Measurements from ENCODE around the gene PTPRT. TPM values are rescaled to one million over a fixed set of nuclear protein-coding genes. Genes with fewer than 3 reads are reported as not detected.

The PTPRT gene
- total RNA-seq, 4 donors from 2014 or later: 0.67 to 2.5 (median 1.0) TPM

- Histone ChIP-seq H3K36me3 (no peaks in the 10 kb centered on the region), H3K4me3 (no peak overlapping the region), H3K27ac (no peak overlapping the region), H3K9me3 (no peaks in the 10 kb centered on the region), H3K4me1 (no peaks in the 10 kb centered on the region), H3K27me3 (no peaks in the 10 kb centered on the region)
- no peak for DNase-seq
- TF ChIP-seq CTCF (IDR thresholded peaks at IDR 0.05) (no peak), POLR2A (IDR thresholded peaks at IDR 0.05) (no peak)
Measured at GRCh38 chr20:42985628-42986027, 204.1 kb downstream of the PTPRT start.

- no peaks in the 10 kb centered on the region for H3K27me3 ChIP-seq
- no peaks in the 10 kb centered on the region for H3K9me3 ChIP-seq
- H3K36me3 ChIP-seq: no peaks in the 10 kb centered on the region
- no peak overlapping the region for H3K27ac ChIP-seq
- TF ChIP-seq POLR2A (IDR thresholded peaks at IDR 0.05): no peak
- no peak for TF ChIP-seq CTCF (IDR thresholded peaks at IDR 0.05)
- no peak for DNase-seq
- no peaks in the 10 kb centered on the region for H3K4me1 ChIP-seq
- H3K4me3 ChIP-seq: no peak overlapping the region
Measured at GRCh38 chr20:42982218-42982617, 207.5 kb downstream of the PTPRT start.

GRCh38 chr20:42981253-42981652, 208.5 kb downstream of the PTPRT start:
- TF ChIP-seq CTCF (IDR thresholded peaks at IDR 0.05) (no peak), POLR2A (IDR thresholded peaks at IDR 0.05) (no peak)
- Histone ChIP-seq H3K9me3 (no peaks in the 10 kb centered on the region), H3K4me3 (no peak overlapping the region), H3K27me3 (no peaks in the 10 kb centered on the region), H3K27ac (no peak overlapping the region), H3K4me1 (no peaks in the 10 kb centered on the region), H3K36me3 (no peaks in the 10 kb centered on the region)
- no peak for DNase-seq

- H3K4me1 ChIP-seq: no peaks in the 10 kb centered on the region
- H3K9me3 ChIP-seq: no peaks in the 10 kb centered on the region
- H3K27me3 ChIP-seq: no peaks in the 10 kb centered on the region
- no peak for DNase-seq
- H3K27ac ChIP-seq: no peak overlapping the region
- no peak overlapping the region for H3K4me3 ChIP-seq
- TF ChIP-seq CTCF (IDR thresholded peaks at IDR 0.05) (no peak), POLR2A (IDR thresholded peaks at IDR 0.05) (no peak)
- no peaks in the 10 kb centered on the region for H3K36me3 ChIP-seq
Measured at GRCh38 chr20:42979720-42980119, 210.0 kb downstream of the PTPRT start.

- H3K27me3 ChIP-seq: no peaks in the 10 kb centered on the region
- H3K27ac ChIP-seq: no peak overlapping the region
- no peaks in the 10 kb centered on the region for H3K9me3 ChIP-seq
- no peak for TF ChIP-seq CTCF (IDR thresholded peaks at IDR 0.05)
- no peak for TF ChIP-seq POLR2A (IDR thresholded peaks at IDR 0.05)
- DNase-seq: no peak
- no peaks in the 10 kb centered on the region for H3K4me1 ChIP-seq
- no peak overlapping the region for H3K4me3 ChIP-seq
- no peaks in the 10 kb centered on the region for H3K36me3 ChIP-seq
Measured at GRCh38 chr20:42978184-42978974, 211.3 kb downstream of the PTPRT start.

Measured in Peyer's patch (tissue), 4 donors.